NCI-H1436 treated with DMSO at 0.1 percent for 48 hours (cell line): ENCODE measurements around the gene ZFR.
"Not testable (repeated sequence)": the region's sequence is repeated elsewhere in the genome, so short reads cannot be mapped to it uniquely, and the experiment has no call there.

Experiments used
- DNase-seq: peaks from one replicate; lab custom pipeline; 2025; lab: John Stamatoyannopoulos, UW

The ZFR gene

DNA sequence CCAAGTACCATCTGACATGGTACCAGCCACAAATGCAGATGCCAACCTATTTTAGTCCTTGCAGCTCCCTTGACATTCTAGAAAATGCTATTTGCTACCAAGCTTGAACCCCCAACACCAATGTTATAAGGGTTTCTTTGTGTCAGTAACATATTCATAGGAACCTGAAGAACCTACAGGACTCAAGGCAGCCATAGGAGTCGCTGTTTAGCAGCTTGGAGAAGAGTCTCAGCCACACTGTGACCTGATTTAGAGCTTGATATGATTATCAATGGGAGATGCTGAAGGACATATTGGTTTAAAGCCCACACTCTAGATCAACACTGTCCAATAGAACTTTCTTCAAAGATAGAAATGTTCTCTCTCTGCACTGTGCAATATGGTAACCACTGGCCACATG, 6.4 kb upstream of the ZFR start:
- no peak for DNase-seq

DNA sequence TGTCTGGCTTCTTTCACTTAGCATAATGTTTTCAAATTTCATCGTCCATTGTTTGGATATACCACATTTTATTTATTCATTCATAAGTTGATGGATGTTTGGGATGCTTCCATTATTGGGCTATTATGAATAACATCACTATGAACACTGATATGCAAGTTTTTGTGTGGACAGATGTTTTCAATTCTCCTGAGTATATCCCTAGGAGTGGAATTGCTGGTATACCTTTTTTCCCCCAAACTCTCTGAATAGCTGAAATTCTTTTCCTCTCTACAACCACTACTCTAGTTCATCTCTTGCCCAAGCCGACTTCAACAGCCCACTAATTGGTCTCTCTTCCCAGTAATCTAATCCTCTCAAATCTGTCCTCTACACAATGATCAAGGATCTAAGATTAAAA, 4.7 kb upstream of the ZFR start:
- no peak for DNase-seq

GRCh38 chr5:32446630-32447029, 2.1 kb upstream of the ZFR start:
- DNase-seq: no peak

- no peak for DNase-seq
Observed at GRCh38 chr5:32445831-32446614, 1.5 kb upstream of the ZFR start.

DNA sequence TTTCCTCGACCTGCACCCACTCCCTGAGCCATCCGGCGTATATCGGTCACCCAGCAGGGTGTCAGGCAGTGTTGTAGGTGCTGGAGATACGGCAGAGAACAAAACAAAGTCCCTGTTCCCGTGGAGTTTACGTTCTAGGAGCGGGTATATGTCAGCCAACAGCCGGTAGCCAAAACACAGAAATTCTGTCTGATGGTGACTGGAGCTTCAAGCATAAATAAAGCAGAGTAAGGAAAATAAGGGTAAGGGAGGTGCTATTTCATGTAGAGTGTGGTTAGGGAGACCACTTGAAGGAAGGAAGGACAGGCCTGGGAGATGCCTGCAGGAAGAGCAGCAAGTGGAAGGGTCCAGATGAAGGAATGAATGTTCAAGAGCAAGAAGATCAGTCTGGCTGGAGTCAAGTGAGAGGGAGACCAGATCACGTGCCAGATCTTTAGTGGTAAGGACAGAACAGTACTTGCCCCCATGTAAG, 783 bp upstream of the ZFR start:
- no peak for DNase-seq

DNA sequence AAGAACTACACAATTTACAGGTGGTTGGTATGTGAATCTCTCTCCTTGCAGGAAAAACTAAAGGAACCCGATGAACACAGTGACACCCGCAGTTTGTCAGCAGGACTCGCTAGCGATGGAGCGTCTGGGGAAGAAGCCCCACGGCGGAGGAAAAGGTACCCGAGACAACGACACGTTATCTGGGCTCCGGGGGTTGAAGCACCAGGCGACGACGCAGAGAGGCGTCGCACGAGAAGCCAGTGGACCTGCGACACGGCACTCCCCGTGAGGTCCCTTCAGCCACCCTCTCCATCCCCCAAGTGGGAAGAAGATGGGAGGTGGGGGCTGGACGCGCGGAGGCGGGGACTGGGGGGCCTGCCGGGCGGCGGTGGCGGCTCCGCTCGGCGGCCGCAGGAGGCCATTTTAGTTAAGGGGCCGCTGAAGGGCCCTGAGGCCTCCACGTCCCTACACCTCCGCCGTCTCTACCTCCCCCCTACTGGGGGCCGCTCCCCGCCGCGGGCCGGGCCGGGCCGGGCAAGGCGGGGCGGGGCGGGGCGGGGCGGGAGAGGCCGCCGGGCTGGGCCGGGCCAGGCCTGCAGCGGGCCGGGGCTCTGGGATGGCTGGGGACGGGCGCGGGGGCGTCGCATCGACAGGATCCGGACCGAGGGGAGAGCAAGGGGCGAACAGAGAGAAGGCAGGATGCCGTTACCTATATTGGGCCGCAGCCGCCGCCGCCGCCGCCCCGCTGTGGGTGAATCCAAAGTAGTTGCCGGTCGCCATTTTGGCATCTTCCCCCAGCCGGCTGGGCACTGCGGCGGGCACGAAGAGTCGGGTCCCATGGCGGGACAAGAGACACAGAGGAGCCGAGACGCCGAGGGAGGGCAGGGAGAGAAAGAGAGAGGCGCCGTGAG, 754 bp downstream of the ZFR start:
- DNase-seq: no peak

DNA sequence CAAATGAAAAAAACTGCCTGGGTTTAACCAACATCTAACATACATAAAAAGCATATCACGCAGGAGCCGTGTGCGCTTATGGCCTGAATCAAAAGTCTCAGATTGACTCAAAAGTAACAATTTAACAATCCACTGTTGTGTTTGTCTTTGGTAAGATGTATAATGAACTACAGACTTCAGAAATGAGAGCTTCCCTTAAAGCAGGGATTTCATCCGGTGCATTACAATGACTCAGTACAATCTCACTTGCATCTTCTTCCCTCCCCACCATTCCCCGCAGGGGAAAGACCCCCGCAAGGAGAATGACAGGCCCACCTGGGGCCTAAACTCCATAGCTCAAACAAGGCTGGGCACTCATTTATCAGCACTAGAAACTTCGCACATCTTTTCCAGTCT, 1.4 kb downstream of the ZFR start:
- no peak for DNase-seq

DNA sequence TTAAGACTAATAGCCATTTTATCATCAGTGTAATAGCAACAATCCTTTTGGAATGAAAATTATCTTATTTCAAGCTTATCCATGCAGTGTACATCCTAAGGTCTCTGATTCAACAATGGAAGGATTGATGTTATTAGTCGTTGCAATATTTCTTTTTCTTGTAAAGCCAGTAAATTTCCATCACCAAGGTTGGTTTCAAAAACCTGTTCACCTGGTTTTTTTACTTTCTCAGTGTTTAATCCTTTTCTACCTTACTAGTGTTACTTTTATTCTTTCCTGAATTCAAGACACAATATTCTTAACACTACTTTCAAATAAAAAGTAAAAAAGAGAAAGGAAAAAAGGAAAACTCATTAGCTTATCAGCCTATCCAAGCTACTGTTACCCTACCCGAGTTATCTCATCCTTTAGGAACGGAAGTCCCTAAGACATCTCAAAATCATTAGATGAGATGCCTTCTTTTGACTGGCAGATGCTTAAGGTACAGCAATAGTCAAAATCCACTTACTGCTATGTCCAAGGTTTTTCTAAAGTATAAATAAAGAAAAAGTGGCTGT, 5.4 kb downstream of the ZFR start:
- no peak for DNase-seq

DNA sequence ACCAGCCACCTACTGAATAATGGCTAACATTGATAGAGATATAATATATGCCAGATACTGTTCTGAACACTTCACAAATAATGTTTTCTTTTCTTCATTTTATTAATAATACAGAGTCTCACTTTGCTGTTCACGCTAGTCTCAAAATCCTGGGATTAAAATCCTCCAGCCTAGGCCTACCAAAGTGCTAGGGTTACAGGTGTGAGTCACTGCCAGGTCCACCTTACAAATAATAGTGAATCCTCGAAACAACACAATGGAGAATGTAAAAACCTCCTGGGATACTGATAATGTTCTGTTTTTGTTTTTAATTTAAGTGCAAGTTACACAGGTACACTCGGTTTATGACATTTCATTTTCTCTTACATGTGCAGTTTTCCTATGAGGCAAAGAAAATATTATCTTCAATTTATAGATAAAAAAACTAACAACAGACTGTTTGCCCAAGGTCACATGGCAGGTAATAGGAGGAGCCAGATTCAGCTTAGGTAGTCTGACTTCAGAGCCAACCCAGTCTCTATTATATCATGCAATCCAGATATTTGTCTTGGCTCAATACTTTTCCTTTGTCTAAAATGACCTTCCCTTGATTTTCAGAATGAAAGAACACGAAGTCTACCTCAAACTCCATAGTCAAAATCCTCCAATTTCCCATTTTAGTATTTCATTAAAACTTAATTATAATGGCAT, 7.8 kb downstream of the ZFR start:
- DNase-seq: no peak

DNA sequence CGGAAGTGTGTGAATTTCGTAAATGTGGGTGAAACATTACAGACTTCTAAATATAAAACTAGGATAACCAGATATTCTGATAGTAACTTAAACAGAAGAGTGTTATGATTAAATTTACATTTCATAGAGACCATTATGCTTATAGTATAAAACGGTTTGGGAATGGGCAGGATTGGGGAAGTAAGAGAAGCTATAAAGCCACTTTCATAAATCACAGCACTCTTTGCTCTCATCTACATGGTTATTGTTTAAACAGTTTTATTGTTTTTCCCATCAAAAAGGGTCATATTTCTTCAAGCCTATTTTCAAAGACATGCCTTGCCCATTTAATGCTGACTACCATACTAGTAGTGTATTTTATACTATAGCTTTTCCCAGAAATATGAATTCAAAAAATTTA, 9.2 kb downstream of the ZFR start:
- no peak for DNase-seq

DNA sequence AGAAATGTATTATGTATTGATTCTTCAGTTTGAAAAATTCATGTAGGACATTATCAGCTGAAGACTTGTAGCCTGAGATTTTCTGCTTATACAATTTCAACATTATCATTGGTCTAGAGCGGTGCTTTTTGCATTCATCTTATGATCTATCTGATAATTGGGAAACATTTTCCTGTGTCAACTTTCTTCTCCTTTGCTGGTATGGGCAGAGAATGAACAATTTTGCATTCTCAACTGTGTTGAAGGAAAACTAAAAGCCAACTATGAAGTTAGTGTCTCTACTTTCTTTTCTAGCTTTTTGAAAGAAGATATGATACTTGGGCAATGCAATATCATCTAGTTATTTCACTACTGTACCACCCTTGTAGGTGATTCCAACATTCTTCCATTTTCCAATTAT, 10.3 kb downstream of the ZFR start:
- DNase-seq: no peak

DNA sequence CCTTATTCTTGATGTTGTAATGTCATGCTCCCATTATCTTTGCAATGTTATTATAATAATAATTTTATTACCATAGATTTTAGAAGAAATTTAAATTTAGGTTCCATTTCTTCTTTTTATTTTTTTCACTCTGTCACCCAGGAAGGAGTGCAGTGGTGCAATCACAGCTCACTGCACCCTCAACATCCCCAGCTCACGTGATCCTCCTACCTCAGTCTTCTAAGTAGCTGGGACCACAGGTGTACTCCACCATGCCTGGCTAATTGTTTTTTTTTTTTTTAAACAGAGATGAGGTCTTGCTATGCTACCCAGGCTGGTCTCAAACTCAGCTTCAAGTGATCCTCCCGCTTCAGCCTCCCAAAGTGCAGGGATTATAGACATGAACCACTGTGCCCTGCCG, 11.9 kb downstream of the ZFR start:
- no peak for DNase-seq

GRCh38 chr5:32430825-32431224, 13.7 kb downstream of the ZFR start:
- not testable (repeated sequence) for DNase-seq

- no peak for DNase-seq
Observed at GRCh38 chr5:32428426-32428825, 16.1 kb downstream of the ZFR start.

- DNase-seq: no peak
Observed at GRCh38 chr5:32426440-32427151, 17.9 kb downstream of the ZFR start.

DNA sequence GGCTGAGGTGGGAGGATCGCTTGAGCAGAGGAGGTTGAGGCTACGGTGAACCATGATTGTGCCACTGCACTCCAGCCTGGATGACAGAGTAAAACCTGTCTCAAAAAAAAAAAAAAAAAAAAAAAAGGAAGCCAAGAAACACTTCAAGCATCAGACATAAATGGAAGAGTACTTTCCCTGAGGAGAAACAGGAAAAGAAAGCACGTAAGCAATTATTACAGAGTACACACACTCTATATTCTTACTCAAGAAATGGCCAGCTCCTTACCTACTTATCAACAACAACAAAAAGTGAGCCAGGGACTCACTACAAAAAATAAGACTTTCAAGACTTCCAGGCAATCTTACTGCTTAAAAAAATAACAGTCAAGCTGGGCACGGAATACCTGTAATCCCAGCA, 21.8 kb downstream of the ZFR start:
- no peak for DNase-seq

DNA sequence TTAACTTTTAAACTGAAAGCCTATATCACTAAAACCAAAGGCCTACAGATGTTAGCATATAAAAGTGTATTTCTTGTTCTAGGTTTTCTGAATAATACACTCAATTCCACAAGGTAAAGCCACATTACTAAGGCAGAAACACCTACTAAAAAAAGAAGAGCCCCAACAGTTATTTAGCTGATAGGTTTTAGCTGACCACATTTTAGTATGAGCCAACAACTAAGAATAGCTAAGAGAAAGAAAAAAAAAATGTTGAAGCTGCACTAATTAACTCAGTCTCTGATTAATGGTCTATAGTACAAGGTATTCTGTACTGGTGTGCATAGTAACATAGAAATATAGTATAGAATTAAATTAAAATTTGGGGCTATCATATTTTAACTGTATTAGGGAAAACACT, 23.5 kb downstream of the ZFR start:
- DNase-seq: no peak

GRCh38 chr5:32420506-32420905, 24.0 kb downstream of the ZFR start:
- DNase-seq: no peak

DNA sequence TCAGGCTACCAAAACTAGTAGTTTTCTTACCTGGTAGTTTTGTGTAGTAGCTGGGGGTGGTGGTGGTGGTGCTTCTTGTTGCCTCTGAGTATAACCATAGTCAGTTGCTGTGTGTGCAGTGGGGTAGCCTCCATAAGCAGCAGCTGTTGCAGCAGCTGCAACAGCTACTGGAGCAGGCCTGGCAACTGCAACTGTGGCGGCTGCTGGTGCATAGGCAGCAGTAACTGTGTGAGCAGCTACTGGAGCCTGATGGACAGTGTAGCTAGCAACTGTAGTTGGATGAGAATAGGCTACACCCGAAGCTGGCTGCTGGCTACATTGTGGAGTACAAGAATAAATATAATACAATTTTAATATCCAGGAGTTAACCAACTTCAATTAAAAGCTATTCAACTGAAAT, 24.7 kb downstream of the ZFR start:
- no peak for DNase-seq

DNA sequence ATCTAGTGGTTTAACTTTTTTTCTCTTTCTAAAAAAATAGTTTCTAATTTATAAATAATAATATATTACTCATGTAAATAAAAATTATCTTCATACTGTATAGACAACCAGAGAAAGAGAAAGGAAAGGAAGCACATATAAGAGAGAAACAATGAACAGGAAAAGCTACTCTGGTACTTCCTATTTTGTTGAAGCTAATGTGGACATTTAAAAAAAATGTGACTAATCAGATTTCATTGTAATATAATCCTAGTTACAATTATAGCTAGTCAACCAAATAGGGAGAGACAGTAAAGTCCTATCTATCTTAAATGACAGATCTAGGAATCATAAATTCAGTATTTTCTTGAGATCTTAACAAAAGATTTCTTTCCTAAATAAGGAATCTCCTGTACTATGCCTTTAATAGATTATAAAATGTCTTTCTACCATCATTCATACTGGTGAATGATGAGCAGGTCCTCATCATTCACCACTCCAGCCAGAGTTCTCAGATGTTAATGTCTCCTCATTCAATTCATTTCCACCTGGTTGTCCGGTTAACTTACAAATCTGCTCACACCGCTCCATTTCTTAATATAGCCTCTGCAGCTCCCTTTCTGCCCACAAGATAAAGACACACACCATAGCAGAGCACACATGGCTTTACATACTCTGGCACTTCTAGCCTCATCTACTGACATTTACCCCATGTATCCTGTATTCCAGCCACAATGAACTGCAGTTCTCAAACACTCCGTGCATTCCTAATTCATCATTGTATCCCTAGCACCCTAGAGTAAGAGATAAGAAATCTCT, 30.9 kb downstream of the ZFR start:
- DNase-seq: no peak

GRCh38 chr5:32410630-32411029, 33.9 kb downstream of the ZFR start:
- no peak for DNase-seq
